CD14-positive monocyte (primary cell): ENCODE measurements around the gene ERC1. TPM values are rescaled to one million over a fixed set of nuclear protein-coding genes. Genes with fewer than 3 reads are reported as not detected.

Source experiments
- DNase-seq, 3 donors: peaks; one replicate each; pipeline ENCODE4 v3.0.0-alpha.2; 2011 to 2022
- H2AFZ ChIP-seq: 2 replicates; pipeline ENCODE4 v1.6.0; 2012; ENCODE audit warnings: mild to moderate bottlenecking, low read depth, low read length, inconsistent platforms; ENCODE audit not compliant: insufficient read depth, poor library complexity, severe bottlenecking
- H3K27ac ChIP-seq, 2 donors: 1 replicate in 1 of 2; 2 replicates in 1 of 2; pipeline ENCODE4 v1.5.1; 2012 to 2013; ENCODE audit warnings: low read length in 2 of 2, control low read depth in 1 of 2, inconsistent platforms in 1 of 2, low read depth in 1 of 2, mild to moderate bottlenecking in 1 of 2
- H3K27me3 ChIP-seq, 2 donors: one replicate each; pipeline versions ENCODE4 v1.6.0 to v1.6.1; 2011 to 2013; ENCODE audit warnings: low read length in 2 of 2; ENCODE audit not compliant: control insufficient read depth in 2 of 2, insufficient read depth in 2 of 2
- H3K36me3 ChIP-seq, 2 donors: replicated peaks in 1 of 2; 1 replicate in 1 of 2; 2 replicates in 1 of 2; pipeline versions ENCODE4 v1.5.1 to v1.6.1; 2012 to 2013; ENCODE audit warnings: low read length in 2 of 2, control low read depth in 1 of 2, inconsistent platforms in 1 of 2, mild to moderate bottlenecking in 1 of 2; ENCODE audit not compliant: insufficient read depth in 2 of 2, control insufficient read depth in 1 of 2
- H3K4me1 ChIP-seq, 2 donors: 1 replicate in 1 of 2; 2 replicates in 1 of 2; pipeline versions ENCODE4 v1.5.1 to v1.6.1; 2012 to 2013; ENCODE audit warnings: low read length in 2 of 2, control low read depth in 1 of 2, inconsistent platforms in 1 of 2, mild to moderate bottlenecking in 1 of 2, moderate library complexity in 1 of 2; ENCODE audit not compliant: insufficient read depth in 2 of 2, control insufficient read depth in 1 of 2
- H3K4me2 ChIP-seq: replicated peaks from 2 replicates; pipeline ENCODE3; 2012; ENCODE audit warnings: low read length, moderate library complexity, mild to moderate bottlenecking; ENCODE audit not compliant: poor library complexity, severe bottlenecking; ENCODE audit errors: extremely low read depth
- H3K4me3 ChIP-seq, 3 experiments: fragments of 200-600 bp in 1 of 3; sonication (generic) in 1 of 3; replicated peaks in 1 of 3; 1 replicate in 2 of 3; 2 replicates in 1 of 3; pipeline ENCODE4 v1.5.1; 2011 to 2013; ENCODE audit warnings: low read length in 3 of 3, mild to moderate bottlenecking in 3 of 3, control low read depth in 2 of 3, low read depth in 2 of 3, inconsistent platforms in 1 of 3, moderate library complexity in 1 of 3
- H3K79me2 ChIP-seq: 2 replicates; pipeline ENCODE4 v1.6.0; 2012; ENCODE audit warnings: mild to moderate bottlenecking, control low read depth, inconsistent platforms, low read length, moderate library complexity; ENCODE audit not compliant: insufficient read depth
- H3K9ac ChIP-seq: 2 replicates; pipeline ENCODE4 v1.6.0; 2017; ENCODE audit warnings: low read length, mild to moderate bottlenecking; ENCODE audit not compliant: insufficient read depth, poor library complexity, severe bottlenecking
- H3K9me3 ChIP-seq, 2 donors: replicated peaks in 1 of 2; 1 replicate in 1 of 2; 2 replicates in 1 of 2; pipeline versions ENCODE4 v1.5.1 to v1.6.1; 2012 to 2013; ENCODE audit warnings: low read length in 2 of 2, control low read depth in 1 of 2; ENCODE audit not compliant: control insufficient read depth in 1 of 2, insufficient read depth in 1 of 2
- H4K20me1 ChIP-seq: 2 replicates; pipeline ENCODE4 v1.6.0; 2012; ENCODE audit warnings: mild to moderate bottlenecking, low read length, control low read depth, moderate library complexity; ENCODE audit not compliant: insufficient read depth
- H3K27ac Mint-ChIP-seq, 7 donors: one replicate each; pipeline ENCODE4 v1.8.0; 2020; ENCODE audit warnings: mild to moderate bottlenecking in 7 of 7, mixed read lengths in 7 of 7, moderate library complexity in 6 of 7, inconsistent platforms in 2 of 7
- H3K27me3 Mint-ChIP-seq, 3 donors: one replicate each; pipeline ENCODE4 v1.8.0; 2021 to 2022; ENCODE audit warnings: low read depth in 3 of 3, mild to moderate bottlenecking in 3 of 3, mixed read lengths in 3 of 3, moderate library complexity in 3 of 3, inconsistent platforms in 1 of 3
- H3K36me3 Mint-ChIP-seq, 2 donors: one replicate each; pipeline ENCODE4 v1.8.0; 2020; ENCODE audit warnings: mixed read lengths in 2 of 2, inconsistent platforms in 1 of 2, mild to moderate bottlenecking in 1 of 2
- H3K4me1 Mint-ChIP-seq: one replicate; pipeline ENCODE4 v1.8.0; 2020; ENCODE audit warnings: mild to moderate bottlenecking, mixed read lengths
- H3K4me3 Mint-ChIP-seq, 2 donors: one replicate each; pipeline ENCODE4 v1.8.0; 2020; ENCODE audit warnings: mild to moderate bottlenecking in 2 of 2, mixed read lengths in 2 of 2, moderate library complexity in 1 of 2
- H3K9me3 Mint-ChIP-seq, 7 donors: one replicate each; pipeline ENCODE4 v1.8.0; 2020 to 2022; ENCODE audit warnings: mixed read lengths in 7 of 7, mild to moderate bottlenecking in 6 of 7, moderate library complexity in 6 of 7, inconsistent platforms in 2 of 7
- WGBS: methylation state at CpG from one replicate; pipeline ENCODE4 v1.1.5; 2013; ENCODE audit warnings: missing lambda C conversion rate; ENCODE audit not compliant: insufficient coverage; 5-methylcytosine and 5-hydroxymethylcytosine counted together
- intact Hi-C, 2 donors: fragments of 100-400 bp; cut with micrococcal nuclease; formaldehyde crosslinking; loops; one replicate each; pipeline versions ENCODE4 v1.15.0 to v1.15.1; 2023
- polyA plus RNA-seq, 3 donors: library from polyadenylated mRNA; depleted of rRNA in 1 of 3; unstranded in 2 of 3; stranded (reverse) in 1 of 3; fragments of 300-500 nt in 2 of 3; fragments of >200 nt in 1 of 3; fragmentation: Illumina TruSeq in 2 of 3; gene quantifications; 1 replicate in 2 of 3; 2 replicates in 1 of 3; pipeline ENCODE4 v1.2.3, GENCODE V29; 2012 to 2021
- TF ChIP-seq, protein P1 (sequence below): fragments of 200-600 bp; IDR thresholded peaks from one replicate; pipeline ENCODE4 v1.8.0; 2022; ENCODE audit warnings: antibody characterized with exemption, mild to moderate bottlenecking

The ERC1 gene
- polyA plus RNA-seq, 3 donors, result 4.0 to 14.3 (median 5.1) TPM

DNA sequence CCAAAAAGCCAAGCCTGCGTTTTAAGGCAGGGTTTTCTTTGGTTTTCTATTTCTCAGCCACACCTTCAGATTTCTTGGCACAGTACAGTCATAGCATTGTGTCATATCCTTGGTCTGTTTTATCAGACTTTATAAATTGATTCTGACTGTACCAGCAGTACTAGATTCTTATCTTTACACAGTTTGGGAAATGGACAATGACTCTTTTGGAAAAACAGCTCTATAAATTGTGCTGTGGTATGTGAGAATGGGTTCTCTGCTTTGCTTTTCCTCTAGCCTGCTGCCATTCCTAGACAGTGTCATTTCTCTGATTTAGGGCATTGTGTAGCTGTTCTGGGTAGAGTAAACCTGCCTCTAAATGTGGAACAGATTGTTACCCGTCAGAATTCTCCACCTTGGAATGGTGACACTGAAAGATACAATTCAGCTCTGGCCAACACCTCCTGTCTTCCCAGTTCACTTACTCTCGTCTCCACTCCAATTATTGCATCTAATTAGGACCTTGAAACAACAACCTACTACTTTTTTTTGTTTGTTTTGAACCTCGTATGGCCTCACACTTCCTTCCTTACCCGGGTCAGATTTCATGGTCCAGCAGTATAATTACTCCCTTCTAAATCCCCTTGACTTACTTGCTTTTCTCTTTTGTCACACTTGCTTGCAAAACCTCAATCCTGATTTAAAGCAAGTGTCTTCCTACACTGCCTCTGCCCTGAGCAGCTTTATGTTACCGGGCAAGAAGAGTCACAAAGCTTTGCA, 226.3 kb downstream of the ERC1 start:
- Mint-ChIP-seq H3K9me3 (no peaks in the 10 kb centered on the region), H3K36me3 (peaks cover 5% of the 10 kb centered on the region in 2 donors), H3K4me3 (no peak overlapping the region), H3K4me1 (no peaks in the 10 kb centered on the region), H3K27ac (no peak overlapping the region), H3K27me3 (no peaks in the 10 kb centered on the region)
- H3K36me3 ChIP-seq, result no peaks in the 10 kb centered on the region
- H3K27me3 ChIP-seq, result no peaks in the 10 kb centered on the region
- no peak overlapping the region for H3K27ac ChIP-seq
- no peak for DNase-seq
- TF ChIP-seq, protein P1, sequence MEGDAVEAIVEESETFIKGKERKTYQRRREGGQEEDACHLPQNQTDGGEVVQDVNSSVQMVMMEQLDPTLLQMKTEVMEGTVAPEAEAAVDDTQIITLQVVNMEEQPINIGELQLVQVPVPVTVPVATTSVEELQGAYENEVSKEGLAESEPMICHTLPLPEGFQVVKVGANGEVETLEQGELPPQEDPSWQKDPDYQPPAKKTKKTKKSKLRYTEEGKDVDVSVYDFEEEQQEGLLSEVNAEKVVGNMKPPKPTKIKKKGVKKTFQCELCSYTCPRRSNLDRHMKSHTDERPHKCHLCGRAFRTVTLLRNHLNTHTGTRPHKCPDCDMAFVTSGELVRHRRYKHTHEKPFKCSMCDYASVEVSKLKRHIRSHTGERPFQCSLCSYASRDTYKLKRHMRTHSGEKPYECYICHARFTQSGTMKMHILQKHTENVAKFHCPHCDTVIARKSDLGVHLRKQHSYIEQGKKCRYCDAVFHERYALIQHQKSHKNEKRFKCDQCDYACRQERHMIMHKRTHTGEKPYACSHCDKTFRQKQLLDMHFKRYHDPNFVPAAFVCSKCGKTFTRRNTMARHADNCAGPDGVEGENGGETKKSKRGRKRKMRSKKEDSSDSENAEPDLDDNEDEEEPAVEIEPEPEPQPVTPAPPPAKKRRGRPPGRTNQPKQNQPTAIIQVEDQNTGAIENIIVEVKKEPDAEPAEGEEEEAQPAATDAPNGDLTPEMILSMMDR, result no peak
- no peak overlapping the region for H2AFZ ChIP-seq
- no peaks in the 10 kb centered on the region for H3K4me1 ChIP-seq
- no peaks in the 10 kb centered on the region for H4K20me1 ChIP-seq
- no peak overlapping the region for H3K4me2 ChIP-seq
- 49% methylated on average over 5 of the region's 6 CpGs for WGBS
- H3K79me2 ChIP-seq, result no peaks in the 10 kb centered on the region
- intact Hi-C loops, result no loop called here
- no peaks in the 10 kb centered on the region for H3K9me3 ChIP-seq
- no peak overlapping the region for H3K9ac ChIP-seq
- no peak overlapping the region for H3K4me3 ChIP-seq

DNA sequence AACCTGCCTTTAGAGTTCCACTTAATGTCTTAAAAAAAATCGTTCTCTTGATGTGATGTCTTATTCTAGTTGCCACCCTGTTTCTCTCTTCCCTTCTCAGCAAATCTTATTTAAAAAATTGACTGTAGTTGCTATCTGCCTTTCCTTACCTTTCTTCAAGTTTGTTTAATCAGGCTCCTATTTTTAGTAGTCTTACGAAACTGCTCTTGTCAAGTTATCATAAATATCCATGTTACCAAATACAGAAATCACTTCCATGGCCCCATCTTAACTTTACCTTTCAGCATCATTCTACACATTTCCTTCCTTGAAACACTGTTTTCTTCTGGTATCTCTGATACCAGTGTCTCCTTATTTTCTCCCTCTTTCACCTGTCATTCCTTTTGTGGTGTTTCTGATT, 227.3 kb downstream of the ERC1 start:
- intact Hi-C loops, result no loop called here
- H2AFZ ChIP-seq, result no peak overlapping the region
- 86% methylated on average over 1 of the region's 2 CpGs for WGBS
- Mint-ChIP-seq H3K27ac (no peak overlapping the region), H3K4me3 (no peak overlapping the region), H3K36me3 (peaks cover 2% of the 10 kb centered on the region in 2 donors), H3K9me3 (no peaks in the 10 kb centered on the region), H3K27me3 (no peaks in the 10 kb centered on the region), H3K4me1 (no peaks in the 10 kb centered on the region)
- no peaks in the 10 kb centered on the region for H3K36me3 ChIP-seq
- no peaks in the 10 kb centered on the region for H3K4me1 ChIP-seq
- no peak overlapping the region for H3K27ac ChIP-seq
- TF ChIP-seq, protein P1, result no peak
- DNase-seq, result no peak
- H3K9me3 ChIP-seq, result no peaks in the 10 kb centered on the region
- H3K79me2 ChIP-seq, result no peaks in the 10 kb centered on the region
- H3K9ac ChIP-seq, result no peak overlapping the region
- no peaks in the 10 kb centered on the region for H3K27me3 ChIP-seq
- no peaks in the 10 kb centered on the region for H4K20me1 ChIP-seq
- no peak overlapping the region for H3K4me2 ChIP-seq
- no peak overlapping the region for H3K4me3 ChIP-seq
